DMS 273 (cell line): ENCODE data around the gene CARF.

ENCODE experiments used
- DNase-seq: peaks from one replicate; lab custom pipeline; 2025; ENCODE audit not compliant: unreplicated experiment; lab: John Stamatoyannopoulos, UW

Gene CARF

GRCh38 chr2:203016716-203017115, 104.6 kb downstream of the CARF start:
- no peak for DNase-seq

- no peak for DNase-seq
Observed at GRCh38 chr2:203018181-203018580, 106.1 kb downstream of the CARF start.

GRCh38 chr2:203019142-203019541, 107.1 kb downstream of the CARF start:
- DNase-seq = no peak

GRCh38 chr2:203021991-203022390, 109.9 kb downstream of the CARF start:
- no peak for DNase-seq

- no peak for DNase-seq
Observed at GRCh38 chr2:203022751-203023150, 110.7 kb downstream of the CARF start.

GRCh38 chr2:203025592-203025991, 113.5 kb downstream of the CARF start:
- DNase-seq = no peak

- no peak for DNase-seq
Observed at GRCh38 chr2:203030545-203030944, 118.5 kb downstream of the CARF start.

GRCh38 chr2:203030991-203031390, 118.9 kb downstream of the CARF start:
- DNase-seq = no peak

- no peak for DNase-seq
Observed at GRCh38 chr2:203033395-203033794, 121.3 kb downstream of the CARF start.

- no peak for DNase-seq
Observed at GRCh38 chr2:203035879-203036470, 123.9 kb downstream of the CARF start.
